ENCODE results near the gene DNAI1.
A peak's percentile ranks its signal among the peaks of the same experiment; 100 is the strongest.
"Not testable (repeated sequence)": the region's sequence is repeated elsewhere in the genome, so short reads cannot be mapped to it uniquely, and the experiment has no call there.

Gene DNAI1

DNA sequence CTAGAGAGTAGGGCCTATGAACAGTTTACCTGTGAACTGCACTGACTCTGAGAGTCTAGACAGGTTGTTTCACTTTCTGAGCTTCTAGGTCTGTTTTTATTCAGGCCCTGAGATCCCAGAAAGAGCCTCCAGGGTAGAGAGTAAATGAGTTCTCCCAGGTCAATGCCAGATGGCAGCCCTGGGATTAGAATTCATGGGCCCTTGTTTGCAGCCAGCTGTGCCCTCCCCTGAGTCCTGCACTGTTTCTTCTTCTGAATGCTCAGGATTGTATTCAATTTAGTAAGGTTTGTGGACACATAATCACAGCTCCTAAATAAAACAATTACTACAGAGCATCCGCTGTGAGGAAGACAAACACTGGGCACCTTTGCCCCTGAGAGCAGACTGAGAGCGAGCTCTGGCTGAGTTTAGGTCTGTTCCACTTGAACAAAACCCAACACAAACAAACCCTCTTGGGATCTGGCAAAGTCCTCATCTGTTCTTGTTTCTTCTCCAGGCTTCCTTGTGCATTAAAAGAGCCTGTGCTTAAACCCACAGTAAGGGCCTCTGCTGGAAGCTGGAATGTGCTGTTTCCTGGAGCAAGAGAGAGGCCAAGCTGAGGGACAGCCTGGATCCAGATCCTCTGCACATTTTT is 30.2 kb upstream of the DNAI1 start:
- Histone ChIP-seq H3K4me3 (no peak overlapping the region), H4K20me1 (peaks cover 45 to 100% (median 88%) of the 10 kb centered on the region in 11 experiments; a peak in 21 of 22 replicates), H3K4me1 (peaks cover 0 to 13% (median 3%) of the 10 kb centered on the region in 10 experiments; a peak in 3 of 20 replicates), H3K27me3 (no peaks in the 10 kb centered on the region), H3K36me3 (peaks cover 0 to 35% (median 15%) of the 10 kb centered on the region in 11 experiments; a peak in 9 of 22 replicates), H3K9ac (no peak overlapping the region), H3K9me3 (replicated peaks in 1 of 11) (no peaks in the 10 kb centered on the region), H3K27ac (no peak overlapping the region), H3K4me2 (no peak overlapping the region)
- no peak for TF ChIP-seq Cebpa-rat (IDR thresholded peaks at IDR 0.05)

DNA sequence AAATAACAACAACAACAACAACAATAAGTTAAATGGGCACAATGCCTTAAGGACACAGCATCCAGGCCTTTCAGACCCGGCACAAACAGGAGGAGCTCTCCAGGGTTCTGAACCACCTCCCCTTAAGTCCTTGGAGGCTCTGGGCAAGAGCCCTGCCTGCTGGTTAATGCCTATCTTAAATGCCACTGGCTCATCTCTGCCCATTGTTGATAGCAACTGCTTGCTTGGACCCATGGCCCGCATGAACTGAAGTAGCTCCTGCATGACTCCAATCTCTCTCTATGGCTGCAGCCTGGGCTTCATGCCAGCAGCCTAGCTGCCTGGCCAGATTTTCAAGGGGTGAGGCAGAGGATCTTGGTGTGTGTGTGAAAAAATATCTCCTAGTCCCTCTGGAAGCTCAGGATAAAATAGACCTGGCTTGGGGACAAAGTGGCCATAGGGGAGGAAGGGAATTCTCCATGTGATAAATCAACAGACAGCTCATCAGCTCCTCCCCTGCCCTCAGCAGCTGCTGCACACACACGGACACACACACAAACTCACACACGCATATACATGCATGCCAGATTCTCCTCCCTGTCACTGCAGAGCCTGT is 27.7 kb upstream of the DNAI1 start:
- H3K9ac ChIP-seq: no peak overlapping the region
- H3K36me3 ChIP-seq: peaks cover 0 to 35% (median 15%) of the 10 kb centered on the region in 11 experiments; a peak in 9 of 22 replicates
- no peak overlapping the region for H3K27ac ChIP-seq
- H3K4me3 ChIP-seq: no peak overlapping the region
- peaks cover 55 to 100% (median 95%) of the 10 kb centered on the region in 11 experiments; a peak in 21 of 22 replicates for H4K20me1 ChIP-seq
- no peaks in the 10 kb centered on the region for H3K27me3 ChIP-seq
- H3K4me1 ChIP-seq: 0 out of 20 replicates have a peak, but pooled peaks cover 0 to 4% (median 0%) of the 10 kb centered on the region in 10 experiments
- no peak for TF ChIP-seq Cebpa-rat (IDR thresholded peaks at IDR 0.05)
- H3K9me3 ChIP-seq (replicated peaks in 1 of 11): no peaks in the 10 kb centered on the region
- no peak overlapping the region for H3K4me2 ChIP-seq

DNA sequence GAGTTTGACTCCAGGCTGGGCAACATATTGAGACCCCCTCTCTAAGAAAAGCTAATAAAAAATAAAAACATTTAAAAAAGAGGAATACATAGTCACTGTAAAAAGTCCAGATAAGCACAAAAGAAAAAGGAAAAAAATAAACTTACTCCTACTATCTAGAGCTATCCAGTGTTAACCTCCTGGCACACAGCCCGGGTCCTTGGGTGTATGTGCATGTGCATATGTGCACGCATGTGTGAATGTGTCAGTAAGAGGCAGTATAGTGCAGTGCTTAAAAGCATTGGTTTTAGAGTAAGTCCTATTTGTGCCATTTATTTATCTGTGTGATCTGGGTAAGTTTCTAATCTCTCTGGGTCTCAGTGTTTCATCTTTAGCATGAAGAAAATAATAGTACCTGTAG is 26.9 kb upstream of the DNAI1 start:
- Histone ChIP-seq H4K20me1 (peaks cover 59 to 100% (median 95%) of the 10 kb centered on the region in 11 experiments; a peak in 21 of 22 replicates), H3K9me3 (replicated peaks in 1 of 11) (no peaks in the 10 kb centered on the region), H3K27ac (no peak overlapping the region), H3K4me3 (no peak overlapping the region), H3K4me2 (no peak overlapping the region), H3K9ac (no peak overlapping the region), H3K27me3 (no peaks in the 10 kb centered on the region), H3K36me3 (peaks cover 0 to 32% (median 15%) of the 10 kb centered on the region in 11 experiments; a peak in 9 of 22 replicates), H3K4me1 (0 out of 20 replicates have a peak, but pooled peaks cover 0 to 4% (median 0%) of the 10 kb centered on the region in 10 experiments)
- no peak for TF ChIP-seq Cebpa-rat (IDR thresholded peaks at IDR 0.05)

DNA sequence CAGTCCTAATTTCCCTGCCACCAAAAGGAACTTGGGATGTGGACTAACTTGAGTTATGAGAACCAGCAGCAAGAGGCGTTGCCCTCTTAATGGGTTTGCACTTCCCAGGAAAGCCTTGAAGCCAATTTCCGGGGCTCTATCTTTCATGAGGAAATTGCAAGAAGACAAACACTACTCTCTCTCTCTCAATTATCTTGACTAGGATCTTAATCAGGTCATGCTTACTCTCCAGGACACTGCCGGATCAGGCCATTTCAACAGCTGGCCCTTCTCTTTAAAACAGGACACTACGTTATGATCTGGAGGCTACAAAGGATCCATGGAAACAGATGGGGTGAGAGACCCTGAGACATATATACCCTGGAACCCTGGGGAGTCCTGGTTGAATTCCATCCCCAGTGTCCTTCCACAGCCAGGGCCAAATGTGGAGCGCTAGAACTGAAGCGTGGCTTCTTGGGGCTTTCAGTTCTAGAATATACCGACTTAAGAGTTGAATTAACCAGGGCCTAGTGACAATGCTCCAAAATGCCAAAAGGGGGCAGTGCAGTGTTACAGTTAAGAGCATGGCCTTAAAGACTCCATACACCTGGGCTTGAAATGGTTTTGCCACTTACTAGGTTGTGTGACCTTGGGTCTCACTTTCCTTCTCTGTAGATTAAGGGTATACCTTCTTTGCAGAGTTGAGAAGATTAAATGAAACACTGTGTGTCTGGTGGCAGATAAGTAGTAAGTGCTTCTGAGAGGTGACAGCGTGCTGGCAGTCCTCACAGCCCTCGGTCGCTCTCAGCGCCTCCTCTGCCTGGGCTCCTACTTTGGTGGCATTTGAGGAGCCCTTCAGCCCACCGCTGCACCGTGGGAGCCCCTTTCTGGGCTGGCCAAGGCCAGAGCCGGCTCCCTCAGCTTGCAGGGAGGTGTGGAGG is 21.3 kb upstream of the DNAI1 start:
- Histone ChIP-seq H3K4me2 (no peak overlapping the region), H3K4me1 (peaks cover 15 to 27% (median 25%) of the 10 kb centered on the region in 10 experiments), H3K36me3 (peaks cover 0 to 27% (median 6%) of the 10 kb centered on the region in 11 experiments; a peak in 13 of 22 replicates), H3K9ac (no peak overlapping the region), H3K27ac (no peak overlapping the region), H4K20me1 (peaks cover 35 to 100% (median 88%) of the 10 kb centered on the region in 11 experiments; a peak in 21 of 22 replicates), H3K9me3 (replicated peaks in 1 of 11) (no peaks in the 10 kb centered on the region), H3K4me3 (no peak overlapping the region), H3K27me3 (no peaks in the 10 kb centered on the region)
- no peak for TF ChIP-seq Cebpa-rat (IDR thresholded peaks at IDR 0.05)

DNA sequence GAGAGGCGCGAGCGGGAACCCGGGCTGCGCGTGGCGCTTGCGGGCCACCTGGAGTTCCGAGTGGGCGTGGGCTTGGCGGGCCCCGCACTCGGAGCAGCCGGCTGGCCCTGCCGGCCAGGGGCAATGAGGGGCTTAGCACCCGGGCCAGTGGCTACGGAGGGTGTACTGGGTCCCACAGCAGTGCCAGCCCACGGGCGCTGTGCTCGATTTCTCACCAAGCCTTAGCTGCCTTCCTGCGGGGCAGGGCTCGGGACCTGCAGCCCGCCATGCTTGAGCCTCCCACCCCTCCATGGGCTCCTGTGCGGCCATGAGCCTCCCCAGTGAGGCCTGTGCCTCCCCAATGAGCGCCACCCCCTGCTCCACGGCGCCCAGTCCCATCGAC is 20.7 kb upstream of the DNAI1 start:
- not testable (repeated sequence) for H3K9me3 ChIP-seq (replicated peaks in 1 of 11); H3K27ac ChIP-seq; H3K27me3 ChIP-seq; H3K4me2 ChIP-seq; H3K9ac ChIP-seq; H3K4me3 ChIP-seq
- Histone ChIP-seq H3K4me1 (peaks cover 15 to 32% (median 29%) of the 10 kb centered on the region in 10 experiments), H3K36me3 (peaks cover 0 to 27% (median 6%) of the 10 kb centered on the region in 11 experiments; a peak in 13 of 22 replicates), H4K20me1 (peaks cover 34 to 98% (median 81%) of the 10 kb centered on the region in 11 experiments; a peak in 20 of 22 replicates)

DNA sequence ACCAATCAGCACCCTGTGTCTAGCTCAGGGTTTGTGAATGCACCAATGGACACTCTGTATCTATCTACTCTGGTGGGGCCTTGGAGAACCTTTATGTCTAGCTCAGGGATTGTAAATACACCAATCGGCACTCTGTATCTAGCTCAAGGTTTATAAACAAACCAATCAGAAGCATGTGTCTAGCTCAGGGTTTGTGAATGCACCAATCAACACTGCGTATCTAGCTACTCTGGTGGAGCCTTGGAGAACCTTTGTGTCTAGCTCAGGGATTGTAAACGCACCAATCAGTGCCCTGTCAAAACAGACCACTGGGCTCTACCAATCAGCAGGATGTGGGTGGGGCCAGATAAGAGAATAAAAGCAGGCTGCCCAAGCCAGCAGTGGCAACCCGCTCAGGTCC is 20.1 kb upstream of the DNAI1 start:
- H3K9ac ChIP-seq; H3K4me2 ChIP-seq; H3K4me3 ChIP-seq; H3K27ac ChIP-seq; H3K9me3 ChIP-seq (replicated peaks in 1 of 11); H3K27me3 ChIP-seq: not testable (repeated sequence)
- peaks cover 0 to 27% (median 6%) of the 10 kb centered on the region in 11 experiments; a peak in 13 of 22 replicates for H3K36me3 ChIP-seq
- H3K4me1 ChIP-seq: peaks cover 20 to 38% (median 35%) of the 10 kb centered on the region in 10 experiments
- H4K20me1 ChIP-seq: peaks cover 30 to 98% (median 81%) of the 10 kb centered on the region in 11 experiments; a peak in 20 of 22 replicates

DNA sequence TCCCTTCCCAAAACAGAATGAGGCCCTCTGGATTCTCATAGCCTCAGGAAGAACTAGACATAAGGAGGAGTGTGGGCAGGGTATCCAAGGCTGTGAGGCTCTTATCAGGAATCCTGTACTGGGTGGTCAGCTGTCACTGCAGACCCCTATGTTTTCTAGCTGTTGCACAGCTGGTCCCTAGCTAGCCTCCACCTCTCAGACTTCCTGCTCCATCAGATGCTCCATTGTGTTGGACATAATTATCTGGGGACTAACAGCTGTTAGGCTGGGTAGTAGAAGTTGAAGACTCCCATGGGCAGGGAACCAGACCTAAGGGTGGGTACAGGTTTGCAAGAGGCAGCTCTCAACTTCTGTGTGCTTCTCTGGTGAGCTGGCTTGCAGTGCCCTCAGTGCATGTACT is 18.6 kb upstream of the DNAI1 start:
- H3K9ac ChIP-seq: no peak overlapping the region
- H4K20me1 ChIP-seq: peaks cover 34 to 98% (median 81%) of the 10 kb centered on the region in 11 experiments
- no peaks in the 10 kb centered on the region for H3K9me3 ChIP-seq (replicated peaks in 1 of 11)
- peaks cover 33 to 53% (median 48%) of the 10 kb centered on the region in 10 experiments for H3K4me1 ChIP-seq
- H3K27ac ChIP-seq: no peak overlapping the region
- peak overlapping the region in 7 of 11 experiments; percentile 5 to 91 (median 83); a peak in 7 of 22 replicates for H3K4me2 ChIP-seq
- no peak for TF ChIP-seq Cebpa-rat (IDR thresholded peaks at IDR 0.05)
- H3K4me3 ChIP-seq: no peak overlapping the region
- no peaks in the 10 kb centered on the region for H3K27me3 ChIP-seq
- peaks cover 0 to 27% (median 7%) of the 10 kb centered on the region in 11 experiments; a peak in 13 of 22 replicates for H3K36me3 ChIP-seq

DNA sequence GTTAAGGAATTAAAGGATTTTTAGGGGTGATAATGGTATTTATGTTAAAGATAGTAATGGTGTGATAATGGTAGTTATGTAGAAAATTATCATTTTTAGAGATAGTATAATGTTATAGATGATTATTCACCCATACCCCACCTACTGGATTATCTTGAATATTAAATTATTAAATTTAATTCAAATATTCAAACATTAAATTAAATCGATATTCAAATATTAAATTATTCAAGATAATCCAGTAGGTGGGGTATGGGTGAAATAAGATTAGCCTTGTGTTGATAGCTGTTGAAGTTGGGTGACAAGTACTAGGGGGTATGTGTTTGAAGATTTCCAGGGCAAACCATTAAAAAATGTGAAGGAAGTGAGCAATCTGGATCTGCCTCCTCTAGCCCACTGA is 15.8 kb upstream of the DNAI1 start:
- Histone ChIP-seq H3K4me1 (peaks cover 33 to 55% (median 49%) of the 10 kb centered on the region in 10 experiments), H3K27me3 (no peaks in the 10 kb centered on the region), H3K9ac (no peak overlapping the region), H3K27ac (no peak overlapping the region), H3K4me3 (no peak overlapping the region), H3K9me3 (replicated peaks in 1 of 11) (no peaks in the 10 kb centered on the region), H3K36me3 (peaks cover 0 to 25% (median 7%) of the 10 kb centered on the region in 11 experiments; a peak in 12 of 22 replicates), H3K4me2 (peak overlapping the region in 8 of 11 experiments; percentile 43 to 79 (median 63); a peak in 11 of 22 replicates), H4K20me1 (peaks cover 47 to 98% (median 86%) of the 10 kb centered on the region in 11 experiments)
- TF ChIP-seq Cebpa-rat (IDR thresholded peaks at IDR 0.05): no peak
